Thyroid gland (tissue), 4 donors: ENCODE data around the gene VPS35. TPM values are rescaled to one million over a fixed set of nuclear protein-coding genes. Genes with fewer than 3 reads are reported as not detected.
A peak's percentile ranks its signal among the peaks of the same experiment; 100 is the strongest.

Experiments used
- DNase-seq, 2 donors: peaks; one replicate each; pipeline ENCODE4 v3.0.0-alpha.2; 2019
- H3K27ac ChIP-seq, 3 donors: fragments of 200-600 bp; sonication (generic); 1 replicate in 2 of 3; 2 replicates in 1 of 3; pipeline ENCODE4 v1.5.1; 2016 to 2019; ENCODE audit warnings: mild to moderate bottlenecking in 1 of 3, moderate library complexity in 1 of 3
- H3K27me3 ChIP-seq: fragments of 200-600 bp; sonication (generic); one replicate; pipeline ENCODE4 v1.5.1; 2019
- H3K36me3 ChIP-seq, 2 donors: fragments of 200-600 bp; sonication (generic); one replicate each; pipeline ENCODE4 v1.5.1; 2016 to 2019
- H3K4me1 ChIP-seq, 2 donors: fragments of 200-600 bp; sonication (generic); one replicate each; pipeline ENCODE4 v1.5.1; 2017 to 2019
- H3K4me3 ChIP-seq, 3 donors: fragments of 200-600 bp; sonication (generic); replicated peaks in 1 of 3; 1 replicate in 2 of 3; 2 replicates in 1 of 3; pipeline ENCODE4 v1.5.1; 2016; ENCODE audit warnings: mild to moderate bottlenecking in 1 of 3
- H3K9me3 ChIP-seq: fragments of 200-600 bp; sonication (generic); one replicate; pipeline ENCODE4 v1.5.1; 2017
- POLR2A ChIP-seq, 2 donors: fragments of 450-650 bp; IDR thresholded peaks; one replicate each; pipeline ENCODE4 v1.6.1; 2017; ENCODE audit warnings: antibody characterized with exemption in 2 of 2, mild to moderate bottlenecking in 2 of 2, moderate library complexity in 1 of 2
- WGBS, 2 donors: methylation state at CpG; one replicate each; pipeline ENCODE4 v1.1.5; 2017; 5-methylcytosine and 5-hydroxymethylcytosine counted together
- intact Hi-C: fragments of 100-400 bp; cut with DNase I; formaldehyde crosslinking; loops from one replicate; pipeline ENCODE4 v1.15.1; 2023
- total RNA-seq, 4 donors: library from RNA; depleted of rRNA; stranded (reverse); fragments of >200 nt; gene quantifications; one replicate each; pipeline ENCODE4 v1.2.3, GENCODE V29; 2016
- TF ChIP-seq, protein P1 (sequence below), 6 experiments: fragments of 200-600 bp in 3 of 6; fragments of 450-650 bp in 3 of 6; sonication (generic) in 3 of 6; IDR thresholded peaks; one replicate each; pipeline ENCODE4 v1.5.1; 2016 to 2019; ENCODE audit warnings: antibody characterized with exemption in 6 of 6, mild to moderate bottlenecking in 2 of 6, inconsistent platforms in 1 of 6, moderate library complexity in 1 of 6

VPS35 gene
- total RNA-seq, 4 donors from 2014 or later: 52.8 to 71.6 (median 62.6) TPM

DNA sequence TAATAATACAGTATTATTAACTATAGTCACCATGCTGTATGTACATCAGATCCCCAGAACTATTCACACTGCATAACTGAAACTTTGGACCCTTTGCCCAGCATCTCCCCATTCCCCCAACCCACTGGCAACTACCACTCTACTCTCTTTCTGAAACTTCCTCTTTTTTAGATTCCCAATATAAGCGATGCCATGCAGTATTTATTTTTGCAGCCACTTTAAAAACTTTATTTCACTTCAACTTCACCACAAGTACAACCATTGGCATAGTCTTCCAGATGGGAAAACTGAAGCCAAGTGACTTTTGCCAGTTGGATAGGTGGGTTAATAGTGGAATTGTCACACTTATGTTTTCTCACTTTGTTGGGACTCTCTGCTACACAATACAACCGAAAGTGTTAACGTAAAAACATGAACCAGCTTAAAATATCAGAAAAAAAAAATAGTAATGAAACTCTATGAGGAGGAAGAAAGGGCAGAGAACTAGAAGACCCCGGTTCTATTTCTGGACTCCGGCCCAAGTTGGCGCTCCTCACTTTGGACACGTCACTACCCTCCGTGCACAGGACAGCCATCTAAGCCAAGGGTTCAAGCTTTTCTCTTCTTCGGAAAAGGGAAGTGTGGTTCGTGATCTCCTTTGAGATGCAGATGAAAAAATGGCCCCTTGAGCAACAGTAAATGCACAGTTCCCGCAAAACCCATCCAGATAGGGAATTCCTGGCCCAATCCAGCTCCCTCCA is 68.5 kb downstream of the VPS35 start:
- intact Hi-C loops: no loop called here
- no peaks in the 10 kb centered on the region for H3K9me3 ChIP-seq
- H3K36me3 ChIP-seq: no peaks in the 10 kb centered on the region
- DNase-seq: peak in 1 of 2 donors; percentile 3
- no peaks in the 10 kb centered on the region for H3K27me3 ChIP-seq
- 6% methylated on average over 11 of the region's 11 CpGs for WGBS, 2 donors
- peak overlapping the region in 2 of 3 donors; percentile 6 to 36 for H3K4me3 ChIP-seq
- TF ChIP-seq, protein P1, sequence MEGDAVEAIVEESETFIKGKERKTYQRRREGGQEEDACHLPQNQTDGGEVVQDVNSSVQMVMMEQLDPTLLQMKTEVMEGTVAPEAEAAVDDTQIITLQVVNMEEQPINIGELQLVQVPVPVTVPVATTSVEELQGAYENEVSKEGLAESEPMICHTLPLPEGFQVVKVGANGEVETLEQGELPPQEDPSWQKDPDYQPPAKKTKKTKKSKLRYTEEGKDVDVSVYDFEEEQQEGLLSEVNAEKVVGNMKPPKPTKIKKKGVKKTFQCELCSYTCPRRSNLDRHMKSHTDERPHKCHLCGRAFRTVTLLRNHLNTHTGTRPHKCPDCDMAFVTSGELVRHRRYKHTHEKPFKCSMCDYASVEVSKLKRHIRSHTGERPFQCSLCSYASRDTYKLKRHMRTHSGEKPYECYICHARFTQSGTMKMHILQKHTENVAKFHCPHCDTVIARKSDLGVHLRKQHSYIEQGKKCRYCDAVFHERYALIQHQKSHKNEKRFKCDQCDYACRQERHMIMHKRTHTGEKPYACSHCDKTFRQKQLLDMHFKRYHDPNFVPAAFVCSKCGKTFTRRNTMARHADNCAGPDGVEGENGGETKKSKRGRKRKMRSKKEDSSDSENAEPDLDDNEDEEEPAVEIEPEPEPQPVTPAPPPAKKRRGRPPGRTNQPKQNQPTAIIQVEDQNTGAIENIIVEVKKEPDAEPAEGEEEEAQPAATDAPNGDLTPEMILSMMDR (IDR thresholded peaks at IDR 0.05): no peak
- TF ChIP-seq POLR2A (IDR thresholded peaks at IDR 0.05): no peak
- H3K27ac ChIP-seq: no peak overlapping the region
- H3K4me1 ChIP-seq: peaks cover 0 to 5% of the 10 kb centered on the region in 2 donors

DNA sequence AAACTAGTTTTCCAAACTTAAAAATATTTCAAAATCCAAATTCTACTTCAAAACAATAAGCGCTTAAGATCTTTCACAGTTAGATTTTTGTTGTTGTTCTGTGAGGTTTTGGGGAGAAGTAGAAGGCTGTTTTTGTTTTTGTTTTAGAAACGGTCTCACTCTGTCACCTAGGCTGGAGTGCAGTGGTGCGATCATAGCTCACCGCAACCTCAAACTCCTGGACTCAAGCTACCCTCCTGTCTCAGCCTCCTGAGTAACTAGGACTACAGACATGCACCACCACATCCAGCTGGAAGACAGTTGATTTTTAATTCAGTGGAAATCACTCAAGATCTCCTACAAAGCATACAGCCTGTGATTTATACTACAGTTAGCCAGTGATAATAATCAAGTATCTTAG is 70.5 kb downstream of the VPS35 start:
- Histone ChIP-seq H3K27me3 (no peaks in the 10 kb centered on the region), H3K4me1 (peaks cover 0 to 5% of the 10 kb centered on the region in 2 donors), H3K9me3 (no peaks in the 10 kb centered on the region), H3K4me3 (no peak overlapping the region), H3K27ac (no peak overlapping the region), H3K36me3 (no peaks in the 10 kb centered on the region)
- intact Hi-C loops: no loop called here
- no peak for DNase-seq
- TF ChIP-seq POLR2A (IDR thresholded peaks at IDR 0.05): no peak
- TF ChIP-seq, protein P1 (IDR thresholded peaks at IDR 0.05): no peak
- 81 to 91% methylated on average over 4 of the region's 4 CpGs for WGBS, 2 donors

DNA sequence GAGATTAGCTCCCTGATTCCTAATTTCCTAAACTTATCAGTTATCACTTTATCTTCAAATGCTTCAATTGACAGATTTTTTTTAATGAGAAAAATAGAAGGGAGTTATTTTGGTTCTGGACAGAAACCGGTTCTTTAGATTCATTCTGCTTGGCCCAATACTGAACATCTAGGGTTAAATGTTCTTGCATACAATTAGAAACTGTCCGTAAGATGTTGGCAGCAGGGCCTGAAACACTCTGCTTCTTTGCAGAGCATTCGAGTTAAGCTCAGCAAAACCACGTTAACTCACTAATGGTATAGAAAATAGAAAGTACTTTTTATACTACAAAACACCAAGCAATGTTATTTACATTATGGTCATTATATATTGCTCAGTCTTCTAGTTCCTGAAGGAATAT is 75.0 kb downstream of the VPS35 start:
- intact Hi-C loops: no loop called here
- Histone ChIP-seq H3K27me3 (no peaks in the 10 kb centered on the region), H3K36me3 (no peaks in the 10 kb centered on the region), H3K4me3 (no peak overlapping the region), H3K9me3 (no peaks in the 10 kb centered on the region), H3K4me1 (no peaks in the 10 kb centered on the region), H3K27ac (no peak overlapping the region)
- 71 to 74% methylated on average over 4 of the region's 4 CpGs for WGBS, 2 donors
- TF ChIP-seq, protein P1 (IDR thresholded peaks at IDR 0.05): no peak
- no peak for TF ChIP-seq POLR2A (IDR thresholded peaks at IDR 0.05)
- no peak for DNase-seq

DNA sequence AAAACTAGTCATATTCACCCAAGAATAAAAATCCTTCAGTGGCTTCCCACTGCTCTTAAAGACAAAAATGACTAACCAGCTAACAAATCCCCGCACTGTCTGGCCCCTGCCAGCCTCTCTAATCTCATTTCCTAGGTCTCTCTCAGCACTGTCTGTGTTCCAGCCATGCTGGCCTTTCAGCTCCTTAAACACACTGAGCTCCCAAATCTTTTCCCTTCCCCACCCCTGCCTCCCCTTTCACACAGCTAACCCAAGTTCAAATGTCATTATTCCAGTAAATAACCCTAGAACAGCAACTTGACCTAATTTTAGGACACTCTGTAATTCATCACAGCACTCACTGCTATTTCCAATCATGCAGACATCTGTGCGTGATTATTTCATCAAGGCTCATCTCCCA is 75.6 kb downstream of the VPS35 start:
- no peak for DNase-seq
- Histone ChIP-seq H3K9me3 (no peaks in the 10 kb centered on the region), H3K4me1 (no peaks in the 10 kb centered on the region), H3K4me3 (no peak overlapping the region), H3K27ac (no peak overlapping the region), H3K27me3 (no peaks in the 10 kb centered on the region), H3K36me3 (no peaks in the 10 kb centered on the region)
- 88 to 89% methylated on average over 2 of the region's 2 CpGs for WGBS, 2 donors
- intact Hi-C loops: no loop called here
- TF ChIP-seq, protein P1 (IDR thresholded peaks at IDR 0.05): no peak
- no peak for TF ChIP-seq POLR2A (IDR thresholded peaks at IDR 0.05)

DNA sequence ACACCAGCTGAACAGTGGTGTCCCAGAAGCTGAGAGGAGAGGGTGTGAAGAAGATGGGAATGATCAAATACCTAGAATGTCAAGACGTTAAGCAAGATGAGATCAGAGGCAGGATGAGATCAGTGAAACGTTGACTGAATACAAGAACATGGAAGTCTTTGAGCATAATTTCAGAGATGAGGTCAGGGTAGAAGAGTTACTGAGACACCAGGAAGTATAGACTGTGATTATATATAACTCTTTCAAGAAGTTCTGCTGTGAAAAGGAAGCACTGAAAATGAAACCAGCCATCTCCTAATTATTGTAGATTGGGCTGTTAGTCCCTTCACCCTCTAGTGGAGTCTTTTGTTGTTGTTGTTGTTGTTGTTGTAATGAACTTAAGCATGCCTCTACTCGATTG is 76.9 kb downstream of the VPS35 start:
- no peaks in the 10 kb centered on the region for H3K27me3 ChIP-seq
- no peaks in the 10 kb centered on the region for H3K4me1 ChIP-seq
- intact Hi-C loops: no loop called here
- 78% methylated on average over 3 of the region's 3 CpGs for WGBS, 2 donors
- no peak for TF ChIP-seq POLR2A (IDR thresholded peaks at IDR 0.05)
- TF ChIP-seq, protein P1 (IDR thresholded peaks at IDR 0.05): no peak
- DNase-seq: no peak
- no peak overlapping the region for H3K4me3 ChIP-seq
- H3K27ac ChIP-seq: no peak overlapping the region
- no peaks in the 10 kb centered on the region for H3K36me3 ChIP-seq
- no peaks in the 10 kb centered on the region for H3K9me3 ChIP-seq
